ENCODE data around the gene ISYNA1. TPM values are rescaled to one million over a fixed set of nuclear protein-coding genes. Genes with fewer than 3 reads are reported as not detected.

The ISYNA1 gene
- total and polyA plus RNA-seq, 2 of the 13 experiments (the other 11 are each of a cell fraction or from before 2014, with no cell fraction given) = 29.6 to 48.5 TPM

DNA sequence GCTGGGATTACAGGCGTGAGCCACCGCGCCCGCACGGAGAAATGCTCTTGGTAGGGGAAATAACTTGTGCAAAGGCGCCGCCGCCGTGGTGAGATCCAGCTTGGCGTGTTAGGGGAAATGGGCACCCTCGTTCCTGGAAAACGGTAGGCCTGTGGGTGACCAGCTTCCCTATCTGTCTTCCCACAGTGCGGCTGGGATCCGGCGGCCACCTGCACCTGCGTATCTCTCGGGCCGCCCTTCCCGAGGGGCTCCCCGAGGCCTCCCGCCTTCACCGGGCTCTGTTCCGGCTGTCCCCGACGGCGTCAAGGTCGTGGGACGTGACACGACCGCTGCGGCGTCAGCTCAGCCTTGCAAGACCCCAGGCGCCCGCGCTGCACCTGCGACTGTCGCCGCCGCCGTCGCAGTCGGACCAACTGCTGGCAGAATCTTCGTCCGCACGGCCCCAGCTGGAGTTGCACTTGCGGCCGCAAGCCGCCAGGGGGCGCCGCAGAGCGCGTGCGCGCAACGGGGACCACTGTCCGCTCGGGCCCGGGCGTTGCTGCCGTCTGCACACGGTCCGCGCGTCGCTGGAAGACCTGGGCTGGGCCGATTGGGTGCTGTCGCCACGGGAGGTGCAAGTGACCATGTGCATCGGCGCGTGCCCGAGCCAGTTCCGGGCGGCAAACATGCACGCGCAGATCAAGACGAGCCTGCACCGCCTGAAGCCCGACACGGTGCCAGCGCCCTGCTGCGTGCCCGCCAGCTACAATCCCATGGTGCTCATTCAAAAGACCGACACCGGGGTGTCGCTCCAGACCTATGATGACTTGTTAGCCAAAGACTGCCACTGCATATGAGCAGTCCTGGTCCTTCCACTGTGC, 49.6 kb downstream of the ISYNA1 start (continued):
- TF ChIP-seq, protein P1, sequence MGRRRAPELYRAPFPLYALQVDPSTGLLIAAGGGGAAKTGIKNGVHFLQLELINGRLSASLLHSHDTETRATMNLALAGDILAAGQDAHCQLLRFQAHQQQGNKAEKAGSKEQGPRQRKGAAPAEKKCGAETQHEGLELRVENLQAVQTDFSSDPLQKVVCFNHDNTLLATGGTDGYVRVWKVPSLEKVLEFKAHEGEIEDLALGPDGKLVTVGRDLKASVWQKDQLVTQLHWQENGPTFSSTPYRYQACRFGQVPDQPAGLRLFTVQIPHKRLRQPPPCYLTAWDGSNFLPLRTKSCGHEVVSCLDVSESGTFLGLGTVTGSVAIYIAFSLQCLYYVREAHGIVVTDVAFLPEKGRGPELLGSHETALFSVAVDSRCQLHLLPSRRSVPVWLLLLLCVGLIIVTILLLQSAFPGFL (CRISPR knock-in tag; IDR thresholded peaks at IDR 0.05) = no peak
- TF ChIP-seq IRX3 (CRISPR knock-in tag; IDR thresholded peaks at IDR 0.05; ENCODE audit: borderline replicate concordance, low read depth) (0 out of 2 replicates have a peak, but pooled peaks have one; percentile 55), KLF12 (CRISPR knock-in tag; IDR thresholded peaks at IDR 0.05; ENCODE audit: borderline replicate concordance) (0 out of 2 replicates have a peak, but pooled peaks have one; percentile 72), SATB2 (CRISPR knock-in tag; IDR thresholded peaks at IDR 0.05) (0 out of 2 replicates have a peak, but pooled peaks have one; percentile 32), CBX2 (IDR thresholded peaks at IDR 0.05; ENCODE audit: low read depth, low read length) (no peak), CBX2 (CRISPR knock-in tag; IDR thresholded peaks at IDR 0.05; ENCODE audit: low read depth) (no peak), ELF4 (CRISPR knock-in tag; IDR thresholded peaks at IDR 0.05; ENCODE audit: borderline replicate concordance) (no peak), JUNB (CRISPR knock-in tag; IDR thresholded peaks at IDR 0.05; ENCODE audit: borderline replicate concordance) (peak; percentile 70; the same call in 1 of the 2 replicates), ZFP36 (IDR thresholded peaks at IDR 0.05; ENCODE audit: borderline replicate concordance, low read depth, low read length, partially characterized antibody) (no peak), ZNF367 (CRISPR knock-in tag; IDR thresholded peaks at IDR 0.05; ENCODE audit: borderline replicate concordance) (no peak)
- TF ChIP-seq, protein P2, sequence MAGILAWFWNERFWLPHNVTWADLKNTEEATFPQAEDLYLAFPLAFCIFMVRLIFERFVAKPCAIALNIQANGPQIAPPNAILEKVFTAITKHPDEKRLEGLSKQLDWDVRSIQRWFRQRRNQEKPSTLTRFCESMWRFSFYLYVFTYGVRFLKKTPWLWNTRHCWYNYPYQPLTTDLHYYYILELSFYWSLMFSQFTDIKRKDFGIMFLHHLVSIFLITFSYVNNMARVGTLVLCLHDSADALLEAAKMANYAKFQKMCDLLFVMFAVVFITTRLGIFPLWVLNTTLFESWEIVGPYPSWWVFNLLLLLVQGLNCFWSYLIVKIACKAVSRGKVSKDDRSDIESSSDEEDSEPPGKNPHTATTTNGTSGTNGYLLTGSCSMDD (CRISPR knock-in tag; IDR thresholded peaks at IDR 0.05) = no peak
- TF ChIP-seq, protein P3, sequence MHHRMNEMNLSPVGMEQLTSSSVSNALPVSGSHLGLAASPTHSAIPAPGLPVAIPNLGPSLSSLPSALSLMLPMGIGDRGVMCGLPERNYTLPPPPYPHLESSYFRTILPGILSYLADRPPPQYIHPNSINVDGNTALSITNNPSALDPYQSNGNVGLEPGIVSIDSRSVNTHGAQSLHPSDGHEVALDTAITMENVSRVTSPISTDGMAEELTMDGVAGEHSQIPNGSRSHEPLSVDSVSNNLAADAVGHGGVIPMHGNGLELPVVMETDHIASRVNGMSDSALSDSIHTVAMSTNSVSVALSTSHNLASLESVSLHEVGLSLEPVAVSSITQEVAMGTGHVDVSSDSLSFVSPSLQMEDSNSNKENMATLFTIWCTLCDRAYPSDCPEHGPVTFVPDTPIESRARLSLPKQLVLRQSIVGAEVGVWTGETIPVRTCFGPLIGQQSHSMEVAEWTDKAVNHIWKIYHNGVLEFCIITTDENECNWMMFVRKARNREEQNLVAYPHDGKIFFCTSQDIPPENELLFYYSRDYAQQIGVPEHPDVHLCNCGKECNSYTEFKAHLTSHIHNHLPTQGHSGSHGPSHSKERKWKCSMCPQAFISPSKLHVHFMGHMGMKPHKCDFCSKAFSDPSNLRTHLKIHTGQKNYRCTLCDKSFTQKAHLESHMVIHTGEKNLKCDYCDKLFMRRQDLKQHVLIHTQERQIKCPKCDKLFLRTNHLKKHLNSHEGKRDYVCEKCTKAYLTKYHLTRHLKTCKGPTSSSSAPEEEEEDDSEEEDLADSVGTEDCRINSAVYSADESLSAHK (CRISPR knock-in tag; IDR thresholded peaks at IDR 0.05; ENCODE audit: borderline replicate concordance) = no peak
- TF ChIP-seq, protein P4, sequence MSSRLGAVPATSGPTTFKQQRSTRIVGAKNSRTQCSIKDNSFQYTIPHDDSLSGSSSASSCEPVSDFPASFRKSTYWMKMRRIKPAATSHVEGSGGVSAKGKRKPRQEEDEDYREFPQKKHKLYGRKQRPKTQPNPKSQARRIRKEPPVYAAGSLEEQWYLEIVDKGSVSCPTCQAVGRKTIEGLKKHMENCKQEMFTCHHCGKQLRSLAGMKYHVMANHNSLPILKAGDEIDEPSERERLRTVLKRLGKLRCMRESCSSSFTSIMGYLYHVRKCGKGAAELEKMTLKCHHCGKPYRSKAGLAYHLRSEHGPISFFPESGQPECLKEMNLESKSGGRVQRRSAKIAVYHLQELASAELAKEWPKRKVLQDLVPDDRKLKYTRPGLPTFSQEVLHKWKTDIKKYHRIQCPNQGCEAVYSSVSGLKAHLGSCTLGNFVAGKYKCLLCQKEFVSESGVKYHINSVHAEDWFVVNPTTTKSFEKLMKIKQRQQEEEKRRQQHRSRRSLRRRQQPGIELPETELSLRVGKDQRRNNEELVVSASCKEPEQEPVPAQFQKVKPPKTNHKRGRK (CRISPR knock-in tag; IDR thresholded peaks at IDR 0.05) = no peak
- TF ChIP-seq, protein P5, sequence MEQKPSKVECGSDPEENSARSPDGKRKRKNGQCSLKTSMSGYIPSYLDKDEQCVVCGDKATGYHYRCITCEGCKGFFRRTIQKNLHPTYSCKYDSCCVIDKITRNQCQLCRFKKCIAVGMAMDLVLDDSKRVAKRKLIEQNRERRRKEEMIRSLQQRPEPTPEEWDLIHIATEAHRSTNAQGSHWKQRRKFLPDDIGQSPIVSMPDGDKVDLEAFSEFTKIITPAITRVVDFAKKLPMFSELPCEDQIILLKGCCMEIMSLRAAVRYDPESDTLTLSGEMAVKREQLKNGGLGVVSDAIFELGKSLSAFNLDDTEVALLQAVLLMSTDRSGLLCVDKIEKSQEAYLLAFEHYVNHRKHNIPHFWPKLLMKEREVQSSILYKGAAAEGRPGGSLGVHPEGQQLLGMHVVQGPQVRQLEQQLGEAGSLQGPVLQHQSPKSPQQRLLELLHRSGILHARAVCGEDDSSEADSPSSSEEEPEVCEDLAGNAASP (CRISPR knock-in tag; IDR thresholded peaks at IDR 0.05; ENCODE audit: borderline replicate concordance) = peak; percentile 26; the same call in 1 of the 2 replicates
- TF ChIP-seq, protein P6, sequence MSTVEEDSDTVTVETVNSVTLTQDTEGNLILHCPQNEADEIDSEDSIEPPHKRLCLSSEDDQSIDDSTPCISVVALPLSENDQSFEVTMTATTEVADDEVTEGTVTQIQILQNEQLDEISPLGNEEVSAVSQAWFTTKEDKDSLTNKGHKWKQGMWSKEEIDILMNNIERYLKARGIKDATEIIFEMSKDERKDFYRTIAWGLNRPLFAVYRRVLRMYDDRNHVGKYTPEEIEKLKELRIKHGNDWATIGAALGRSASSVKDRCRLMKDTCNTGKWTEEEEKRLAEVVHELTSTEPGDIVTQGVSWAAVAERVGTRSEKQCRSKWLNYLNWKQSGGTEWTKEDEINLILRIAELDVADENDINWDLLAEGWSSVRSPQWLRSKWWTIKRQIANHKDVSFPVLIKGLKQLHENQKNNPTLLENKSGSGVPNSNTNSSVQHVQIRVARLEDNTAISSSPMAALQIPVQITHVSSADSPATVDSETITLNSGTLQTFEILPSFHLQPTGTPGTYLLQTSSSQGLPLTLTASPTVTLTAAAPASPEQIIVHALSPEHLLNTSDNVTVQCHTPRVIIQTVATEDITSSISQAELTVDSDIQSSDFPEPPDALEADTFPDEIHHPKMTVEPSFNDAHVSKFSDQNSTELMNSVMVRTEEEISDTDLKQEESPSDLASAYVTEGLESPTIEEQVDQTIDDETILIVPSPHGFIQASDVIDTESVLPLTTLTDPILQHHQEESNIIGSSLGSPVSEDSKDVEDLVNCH (CRISPR knock-in tag; IDR thresholded peaks at IDR 0.05) = no peak
